Retinal pigment epithelial cell (primary cell): ENCODE data around the gene ADCY7.

ENCODE experiments used
- DNase-seq: peaks from one replicate; pipeline ENCODE4 v3.0.0-alpha.2; 2010; ENCODE audit warnings: low read depth
- H3K4me3 ChIP-seq: 2 replicates; pipeline ENCODE4 v1.5.1; 2011; ENCODE audit warnings: mild to moderate bottlenecking, low read length, control low read depth, moderate library complexity
- TF ChIP-seq, protein P1 (sequence below): conservative IDR thresholded peaks from 2 replicates; pipeline ENCODE4 v1.5.1; 2011; ENCODE audit warnings: low read depth, low read length, control low read depth, inconsistent platforms

Gene ADCY7

GRCh38 chr16:50351116-50351515 lies 84.8 kb downstream of the ADCY7 start:
- DNase-seq: no peak
- H3K4me3 ChIP-seq: no peak overlapping the region
- TF ChIP-seq, protein P1, sequence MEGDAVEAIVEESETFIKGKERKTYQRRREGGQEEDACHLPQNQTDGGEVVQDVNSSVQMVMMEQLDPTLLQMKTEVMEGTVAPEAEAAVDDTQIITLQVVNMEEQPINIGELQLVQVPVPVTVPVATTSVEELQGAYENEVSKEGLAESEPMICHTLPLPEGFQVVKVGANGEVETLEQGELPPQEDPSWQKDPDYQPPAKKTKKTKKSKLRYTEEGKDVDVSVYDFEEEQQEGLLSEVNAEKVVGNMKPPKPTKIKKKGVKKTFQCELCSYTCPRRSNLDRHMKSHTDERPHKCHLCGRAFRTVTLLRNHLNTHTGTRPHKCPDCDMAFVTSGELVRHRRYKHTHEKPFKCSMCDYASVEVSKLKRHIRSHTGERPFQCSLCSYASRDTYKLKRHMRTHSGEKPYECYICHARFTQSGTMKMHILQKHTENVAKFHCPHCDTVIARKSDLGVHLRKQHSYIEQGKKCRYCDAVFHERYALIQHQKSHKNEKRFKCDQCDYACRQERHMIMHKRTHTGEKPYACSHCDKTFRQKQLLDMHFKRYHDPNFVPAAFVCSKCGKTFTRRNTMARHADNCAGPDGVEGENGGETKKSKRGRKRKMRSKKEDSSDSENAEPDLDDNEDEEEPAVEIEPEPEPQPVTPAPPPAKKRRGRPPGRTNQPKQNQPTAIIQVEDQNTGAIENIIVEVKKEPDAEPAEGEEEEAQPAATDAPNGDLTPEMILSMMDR: no peak

GRCh38 chr16:50351952-50352351 lies 85.6 kb downstream of the ADCY7 start:
- H3K4me3 ChIP-seq: no peak overlapping the region
- no peak for DNase-seq
- TF ChIP-seq, protein P1: no peak

DNA sequence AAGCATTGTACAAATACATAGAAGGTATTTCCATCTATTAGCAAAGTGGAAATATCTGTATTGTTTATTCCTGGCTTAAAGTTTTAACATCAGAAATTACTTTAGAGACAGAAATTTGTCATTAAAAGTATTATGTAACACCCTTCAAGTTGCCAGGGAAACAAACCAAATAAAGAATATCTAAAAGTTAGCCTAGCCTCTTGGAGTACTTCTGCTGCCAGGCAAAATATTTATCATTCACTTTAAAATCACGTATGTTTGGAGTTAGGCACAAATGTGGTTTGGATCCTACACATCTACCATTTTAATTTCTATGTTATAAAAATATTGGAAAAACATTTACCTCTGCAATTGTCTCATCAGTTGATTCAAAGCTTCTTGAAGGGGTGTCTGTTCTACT lies 87.7 kb downstream of the ADCY7 start:
- H3K4me3 ChIP-seq: no peak overlapping the region
- no peak for DNase-seq
- TF ChIP-seq, protein P1: no peak

- TF ChIP-seq, protein P1: peak; percentile 61
- DNase-seq: no peak
- no peak overlapping the region for H3K4me3 ChIP-seq
Observed at GRCh38 chr16:50354629-50355456, 88.5 kb downstream of the ADCY7 start.

GRCh38 chr16:50359626-50360025 lies 93.3 kb downstream of the ADCY7 start:
- TF ChIP-seq, protein P1: no peak
- no peak for DNase-seq
- no peak overlapping the region for H3K4me3 ChIP-seq

DNA sequence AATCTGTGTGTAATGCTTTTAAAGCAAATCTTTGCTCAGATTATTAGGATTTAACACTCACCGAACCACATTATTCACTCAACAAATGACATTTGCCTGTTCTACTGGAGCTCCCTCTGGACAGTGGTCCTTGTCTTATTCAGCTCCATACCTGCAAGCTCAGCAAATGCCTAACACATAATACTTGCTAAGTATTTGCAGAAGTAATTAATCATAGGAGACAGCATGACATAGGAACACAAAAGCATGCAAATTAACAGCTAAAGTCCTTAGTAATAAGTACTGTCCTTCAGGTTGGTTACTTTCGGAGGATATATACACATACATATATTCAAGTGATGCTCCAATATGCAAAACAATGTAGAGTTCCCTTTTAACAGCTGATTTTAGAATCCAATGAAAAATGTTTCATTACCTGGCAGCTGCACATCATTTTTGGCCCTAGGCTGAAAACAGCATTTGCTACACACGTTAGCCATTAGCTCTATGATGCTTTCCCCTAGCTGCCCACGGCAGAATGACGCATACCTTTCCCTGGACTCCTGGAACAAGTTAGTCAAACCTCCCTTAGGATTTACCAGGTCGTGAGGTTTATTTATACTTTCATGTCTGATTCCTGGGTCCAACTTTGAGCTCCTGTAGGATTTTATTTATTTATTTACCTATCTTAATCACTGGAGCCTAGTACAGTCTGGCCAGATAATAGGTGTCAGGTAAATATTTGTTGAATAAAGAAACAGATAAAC lies 93.9 kb downstream of the ADCY7 start:
- no peak for DNase-seq
- H3K4me3 ChIP-seq: no peak overlapping the region

More for the DNA sequence above, 93.9 kb downstream of the ADCY7 start:
- TF ChIP-seq, protein P1: no peak
